HEK293 (cell line): ENCODE results near the gene TTC23L.

ENCODE experiments used
- MYNN ChIP-seq: fragments of 450-650 bp; formaldehyde crosslinking; IDR thresholded peaks from 2 replicates; pipeline ENCODE4 v1.5.1; 2016; ENCODE audit warnings: missing biosample characterization, missing genetic modification characterization, borderline replicate concordance
- MZF1 ChIP-seq: fragments of 450-650 bp; formaldehyde crosslinking; IDR thresholded peaks from 2 replicates; pipeline ENCODE4 v1.5.1; 2017; ENCODE audit warnings: missing biosample characterization, missing genetic modification characterization, borderline replicate concordance
- REPIN1 ChIP-seq: fragments of 450-650 bp; formaldehyde crosslinking; IDR thresholded peaks from 2 replicates; pipeline ENCODE4 v1.5.1; 2017; ENCODE audit warnings: missing biosample characterization, missing genetic modification characterization, low read depth
- SCRT1 ChIP-seq: fragments of 450-650 bp; formaldehyde crosslinking; IDR thresholded peaks from 2 replicates; pipeline ENCODE4 v1.5.1; 2016; ENCODE audit warnings: missing biosample characterization, missing genetic modification characterization, borderline replicate concordance
- SCRT2 ChIP-seq: fragments of 450-650 bp; formaldehyde crosslinking; IDR thresholded peaks from 2 replicates; pipeline ENCODE4 v1.5.1; 2016; ENCODE audit warnings: missing biosample characterization, missing genetic modification characterization
- SETDB1 ChIP-seq: IDR thresholded peaks from one replicate; pipeline ENCODE4 v1.6.1; 2017; ENCODE audit warnings: mild to moderate bottlenecking, low read length, moderate library complexity, mixed read lengths; ENCODE audit not compliant: insufficient read length
- SP7 ChIP-seq: fragments of 450-650 bp; formaldehyde crosslinking; IDR thresholded peaks from 2 replicates; pipeline ENCODE4 v1.5.1; 2016; ENCODE audit warnings: missing biosample characterization, missing genetic modification characterization
- WT1 ChIP-seq: fragments of 450-650 bp; formaldehyde crosslinking; IDR thresholded peaks from 2 replicates; pipeline ENCODE4 v1.5.1; 2016; ENCODE audit warnings: missing biosample characterization, missing genetic modification characterization
- ZBTB1 ChIP-seq: fragments of 450-650 bp; formaldehyde crosslinking; IDR thresholded peaks from 2 replicates; pipeline ENCODE4 v1.5.1; 2016; ENCODE audit warnings: missing biosample characterization, missing genetic modification characterization
- ZBTB21 ChIP-seq: fragments of 450-650 bp; formaldehyde crosslinking; IDR thresholded peaks from 2 replicates; pipeline ENCODE4 v1.5.1; 2017; ENCODE audit warnings: missing biosample characterization, missing genetic modification characterization
- ZFP3 ChIP-seq: fragments of 450-650 bp; formaldehyde crosslinking; IDR thresholded peaks from 2 replicates; pipeline ENCODE4 v1.5.1; 2016; ENCODE audit warnings: low read depth, missing biosample characterization, missing genetic modification characterization
- ZNF114 ChIP-seq: fragments of 450-650 bp; formaldehyde crosslinking; IDR thresholded peaks from 2 replicates; pipeline ENCODE4 v1.5.0; 2017; ENCODE audit warnings: missing biosample characterization, missing genetic modification characterization
- ZNF138 ChIP-seq: fragments of 450-650 bp; formaldehyde crosslinking; IDR thresholded peaks from 2 replicates; pipeline ENCODE4 v1.5.1; 2016; ENCODE audit warnings: missing biosample characterization, missing genetic modification characterization, borderline replicate concordance
- ZNF16 ChIP-seq: fragments of 450-650 bp; formaldehyde crosslinking; IDR thresholded peaks from 2 replicates; pipeline ENCODE4 v1.5.1; 2016; ENCODE audit warnings: low read depth, missing biosample characterization, missing genetic modification characterization
- ZNF174 ChIP-seq: fragments of 450-650 bp; formaldehyde crosslinking; IDR thresholded peaks from 2 replicates; pipeline ENCODE4 v1.5.0; 2017; ENCODE audit warnings: missing biosample characterization, mild to moderate bottlenecking, missing genetic modification characterization
- ZNF175 ChIP-seq: fragments of 450-650 bp; formaldehyde crosslinking; IDR thresholded peaks from 2 replicates; pipeline ENCODE4 v1.5.1; 2016; ENCODE audit warnings: missing biosample characterization, missing genetic modification characterization
- ZNF239 ChIP-seq: fragments of 450-650 bp; formaldehyde crosslinking; IDR thresholded peaks from 2 replicates; pipeline ENCODE4 v1.5.1; 2016; ENCODE audit warnings: missing biosample characterization, missing genetic modification characterization
- ZNF302 ChIP-seq: fragments of 450-650 bp; formaldehyde crosslinking; IDR thresholded peaks from 2 replicates; pipeline ENCODE4 v1.5.1; 2016; ENCODE audit warnings: missing biosample characterization, missing genetic modification characterization, low read depth
- ZNF350 ChIP-seq: fragments of 450-650 bp; formaldehyde crosslinking; IDR thresholded peaks from 2 replicates; pipeline ENCODE4 v1.5.0; 2017; ENCODE audit warnings: missing biosample characterization, mild to moderate bottlenecking, missing genetic modification characterization
- ZNF394 ChIP-seq: fragments of 450-650 bp; formaldehyde crosslinking; IDR thresholded peaks from 2 replicates; pipeline ENCODE4 v1.5.1; 2016; ENCODE audit warnings: missing biosample characterization, missing genetic modification characterization, mild to moderate bottlenecking, moderate library complexity, borderline replicate concordance
- ZNF426 ChIP-seq: fragments of 450-650 bp; formaldehyde crosslinking; IDR thresholded peaks from 2 replicates; pipeline ENCODE4 v1.5.1; 2017; ENCODE audit warnings: missing biosample characterization, missing genetic modification characterization, mild to moderate bottlenecking, inconsistent platforms, moderate library complexity
- ZNF529 ChIP-seq: fragments of 450-650 bp; formaldehyde crosslinking; IDR thresholded peaks from 2 replicates; pipeline ENCODE4 v1.5.1; 2017; ENCODE audit warnings: missing genetic modification characterization, missing biosample characterization; ENCODE audit not compliant: insufficient replicate concordance
- ZNF629 ChIP-seq: fragments of 450-650 bp; formaldehyde crosslinking; IDR thresholded peaks from 2 replicates; pipeline ENCODE4 v1.5.1; 2017; ENCODE audit warnings: missing biosample characterization, missing genetic modification characterization
- ZNF658 ChIP-seq: fragments of 450-650 bp; formaldehyde crosslinking; IDR thresholded peaks from 2 replicates; pipeline ENCODE4; 2016; ENCODE audit warnings: missing biosample characterization, missing genetic modification characterization
- ZNF785 ChIP-seq: fragments of 450-650 bp; formaldehyde crosslinking; IDR thresholded peaks from 2 replicates; pipeline ENCODE4 v1.5.1; 2016; ENCODE audit warnings: missing biosample characterization, missing genetic modification characterization
- ZNF791 ChIP-seq: fragments of 450-650 bp; formaldehyde crosslinking; IDR thresholded peaks from 2 replicates; pipeline ENCODE4 v1.5.1; 2016; ENCODE audit warnings: missing biosample characterization, missing genetic modification characterization
- ZNF830 ChIP-seq: fragments of 450-650 bp; IDR thresholded peaks from 2 replicates; pipeline ENCODE4 v1.5.0; 2018; ENCODE audit warnings: missing biosample characterization, missing genetic modification characterization, low read depth, mild to moderate bottlenecking, moderate library complexity
- TF ChIP-seq, protein P1 (sequence below): fragments of 450-650 bp; formaldehyde crosslinking; IDR thresholded peaks from 2 replicates; pipeline ENCODE4 v1.5.1; 2016; ENCODE audit warnings: missing biosample characterization, missing genetic modification characterization
- TF ChIP-seq, protein P2 (sequence below): fragments of 450-650 bp; formaldehyde crosslinking; IDR thresholded peaks from 2 replicates; pipeline ENCODE4 v1.5.1; 2016; ENCODE audit warnings: missing biosample characterization, missing genetic modification characterization
- TF ChIP-seq, protein P3 (sequence below): fragments of 450-650 bp; formaldehyde crosslinking; IDR thresholded peaks from 2 replicates; pipeline ENCODE4 v1.5.1; 2016; ENCODE audit warnings: missing biosample characterization, missing genetic modification characterization, borderline replicate concordance
- TF ChIP-seq, protein P4 (sequence below): fragments of 450-650 bp; formaldehyde crosslinking; IDR thresholded peaks from 2 replicates; pipeline ENCODE4 v1.5.1; 2016; ENCODE audit warnings: missing biosample characterization, missing genetic modification characterization
- TF ChIP-seq, protein P5 (sequence below): fragments of 450-650 bp; formaldehyde crosslinking; IDR thresholded peaks from 2 replicates; pipeline ENCODE4 v1.5.1; 2016; ENCODE audit warnings: missing biosample characterization, missing genetic modification characterization
- TF ChIP-seq, protein P6 (sequence below): sonication (generic); formaldehyde crosslinking; IDR thresholded peaks from 2 replicates; pipeline ENCODE4 v1.8.1; 2022; ENCODE audit warnings: mild to moderate bottlenecking, moderate library complexity, missing genetic modification reagents

TTC23L gene

DNA sequence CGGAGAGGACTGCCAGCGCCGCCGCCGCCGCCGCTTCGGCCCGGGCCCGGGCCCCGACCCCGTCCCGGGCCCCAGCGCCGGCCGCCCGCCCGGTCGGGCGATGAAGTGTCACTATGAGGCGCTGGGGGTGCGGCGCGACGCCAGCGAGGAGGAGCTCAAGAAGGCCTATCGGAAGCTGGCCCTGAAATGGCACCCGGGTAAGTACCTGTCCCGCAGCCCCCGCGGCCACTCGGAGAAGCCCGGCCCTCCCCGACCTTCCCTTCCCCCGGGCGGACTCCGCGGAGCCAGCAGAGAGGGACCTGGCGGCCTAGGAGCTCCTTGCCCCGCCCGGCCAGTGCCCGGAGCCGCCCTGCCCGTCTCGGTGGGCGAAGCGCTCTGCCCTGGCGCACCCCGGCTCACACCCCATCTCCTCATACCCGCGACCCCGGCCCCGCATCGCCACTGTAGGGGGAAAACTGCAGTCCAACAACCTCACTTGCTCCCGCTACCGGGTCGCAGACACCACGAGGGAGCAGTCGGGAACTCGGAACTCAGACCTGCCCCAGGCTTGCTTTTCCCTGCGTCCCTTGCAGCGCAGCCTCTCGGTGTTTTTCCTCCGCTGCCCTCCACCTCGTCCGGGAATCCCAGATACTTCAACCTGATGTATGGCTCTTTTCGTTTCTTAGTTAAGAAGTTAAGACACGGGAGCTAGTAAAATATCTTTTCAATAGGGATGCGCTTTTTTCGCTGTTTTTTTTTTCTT lies 90.9 kb downstream of the TTC23L start (continued):
- no peak for TF ChIP-seq ZNF175 (tag by site-specific recombination)
- TF ChIP-seq ZNF830 (tag by site-specific recombination) = no peak
- no peak for TF ChIP-seq ZFP3 (tag by site-specific recombination)
- TF ChIP-seq, protein P1, sequence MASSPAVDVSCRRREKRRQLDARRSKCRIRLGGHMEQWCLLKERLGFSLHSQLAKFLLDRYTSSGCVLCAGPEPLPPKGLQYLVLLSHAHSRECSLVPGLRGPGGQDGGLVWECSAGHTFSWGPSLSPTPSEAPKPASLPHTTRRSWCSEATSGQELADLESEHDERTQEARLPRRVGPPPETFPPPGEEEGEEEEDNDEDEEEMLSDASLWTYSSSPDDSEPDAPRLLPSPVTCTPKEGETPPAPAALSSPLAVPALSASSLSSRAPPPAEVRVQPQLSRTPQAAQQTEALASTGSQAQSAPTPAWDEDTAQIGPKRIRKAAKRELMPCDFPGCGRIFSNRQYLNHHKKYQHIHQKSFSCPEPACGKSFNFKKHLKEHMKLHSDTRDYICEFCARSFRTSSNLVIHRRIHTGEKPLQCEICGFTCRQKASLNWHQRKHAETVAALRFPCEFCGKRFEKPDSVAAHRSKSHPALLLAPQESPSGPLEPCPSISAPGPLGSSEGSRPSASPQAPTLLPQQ (tag by site-specific recombination) = peak; percentile 73
- TF ChIP-seq ZNF239 (tag by site-specific recombination) = no peak
- TF ChIP-seq, protein P2, sequence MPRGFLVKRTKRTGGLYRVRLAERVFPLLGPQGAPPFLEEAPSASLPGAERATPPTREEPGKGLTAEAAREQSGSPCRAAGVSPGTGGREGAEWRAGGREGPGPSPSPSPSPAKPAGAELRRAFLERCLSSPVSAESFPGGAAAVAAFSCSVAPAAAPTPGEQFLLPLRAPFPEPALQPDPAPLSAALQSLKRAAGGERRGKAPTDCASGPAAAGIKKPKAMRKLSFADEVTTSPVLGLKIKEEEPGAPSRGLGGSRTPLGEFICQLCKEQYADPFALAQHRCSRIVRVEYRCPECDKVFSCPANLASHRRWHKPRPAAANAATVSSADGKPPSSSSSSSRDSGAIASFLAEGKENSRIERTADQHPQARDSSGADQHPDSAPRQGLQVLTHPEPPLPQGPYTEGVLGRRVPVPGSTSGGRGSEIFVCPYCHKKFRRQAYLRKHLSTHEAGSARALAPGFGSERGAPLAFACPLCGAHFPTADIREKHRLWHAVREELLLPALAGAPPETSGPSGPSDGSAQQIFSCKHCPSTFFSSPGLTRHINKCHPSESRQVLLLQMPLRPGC (tag by site-specific recombination) = peak; percentile 51; the same call in 1 of the 2 replicates
- no peak for TF ChIP-seq ZNF426
- TF ChIP-seq SETDB1 = no peak
- no peak for TF ChIP-seq ZNF529 (tag by site-specific recombination)
- TF ChIP-seq ZNF785 (tag by site-specific recombination) = no peak
- TF ChIP-seq, protein P3, sequence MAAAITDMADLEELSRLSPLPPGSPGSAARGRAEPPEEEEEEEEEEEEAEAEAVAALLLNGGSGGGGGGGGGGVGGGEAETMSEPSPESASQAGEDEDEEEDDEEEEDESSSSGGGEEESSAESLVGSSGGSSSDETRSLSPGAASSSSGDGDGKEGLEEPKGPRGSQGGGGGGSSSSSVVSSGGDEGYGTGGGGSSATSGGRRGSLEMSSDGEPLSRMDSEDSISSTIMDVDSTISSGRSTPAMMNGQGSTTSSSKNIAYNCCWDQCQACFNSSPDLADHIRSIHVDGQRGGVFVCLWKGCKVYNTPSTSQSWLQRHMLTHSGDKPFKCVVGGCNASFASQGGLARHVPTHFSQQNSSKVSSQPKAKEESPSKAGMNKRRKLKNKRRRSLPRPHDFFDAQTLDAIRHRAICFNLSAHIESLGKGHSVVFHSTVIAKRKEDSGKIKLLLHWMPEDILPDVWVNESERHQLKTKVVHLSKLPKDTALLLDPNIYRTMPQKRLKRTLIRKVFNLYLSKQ (tag by site-specific recombination) = no peak
- TF ChIP-seq SCRT2 (tag by site-specific recombination) = no peak
- no peak for TF ChIP-seq ZNF302
- no peak for TF ChIP-seq ZNF138 (tag by site-specific recombination)
- TF ChIP-seq SCRT1 (tag by site-specific recombination) = no peak
- peak; percentile 42; the same call in 1 of the 2 replicates for TF ChIP-seq MYNN (tag by site-specific recombination)
- TF ChIP-seq, protein P4, sequence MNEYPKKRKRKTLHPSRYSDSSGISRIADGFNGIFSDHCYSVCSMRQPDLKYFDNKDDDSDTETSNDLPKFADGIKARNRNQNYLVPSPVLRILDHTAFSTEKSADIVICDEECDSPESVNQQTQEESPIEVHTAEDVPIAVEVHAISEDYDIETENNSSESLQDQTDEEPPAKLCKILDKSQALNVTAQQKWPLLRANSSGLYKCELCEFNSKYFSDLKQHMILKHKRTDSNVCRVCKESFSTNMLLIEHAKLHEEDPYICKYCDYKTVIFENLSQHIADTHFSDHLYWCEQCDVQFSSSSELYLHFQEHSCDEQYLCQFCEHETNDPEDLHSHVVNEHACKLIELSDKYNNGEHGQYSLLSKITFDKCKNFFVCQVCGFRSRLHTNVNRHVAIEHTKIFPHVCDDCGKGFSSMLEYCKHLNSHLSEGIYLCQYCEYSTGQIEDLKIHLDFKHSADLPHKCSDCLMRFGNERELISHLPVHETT (tag by site-specific recombination) = no peak
- TF ChIP-seq ZNF114 (tag by site-specific recombination) = no peak
- no peak for TF ChIP-seq ZNF629 (tag by site-specific recombination)
- TF ChIP-seq, protein P5, sequence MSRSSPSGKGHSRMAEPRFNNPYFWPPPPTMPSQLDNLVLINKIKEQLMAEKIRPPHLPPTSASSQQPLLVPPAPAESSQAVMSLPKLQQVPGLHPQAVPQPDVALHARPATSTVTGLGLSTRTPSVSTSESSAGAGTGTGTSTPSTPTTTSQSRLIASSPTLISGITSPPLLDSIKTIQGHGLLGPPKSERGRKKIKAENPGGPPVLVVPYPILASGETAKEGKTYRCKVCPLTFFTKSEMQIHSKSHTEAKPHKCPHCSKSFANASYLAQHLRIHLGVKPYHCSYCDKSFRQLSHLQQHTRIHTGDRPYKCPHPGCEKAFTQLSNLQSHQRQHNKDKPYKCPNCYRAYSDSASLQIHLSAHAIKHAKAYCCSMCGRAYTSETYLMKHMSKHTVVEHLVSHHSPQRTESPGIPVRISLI (tag by site-specific recombination) = no peak
- 0 out of 2 replicates have a peak, but pooled peaks have one; percentile 37 for TF ChIP-seq REPIN1 (tag by site-specific recombination)
- TF ChIP-seq ZNF16 (tag by site-specific recombination) = no peak
- no peak for TF ChIP-seq MZF1 (tag by site-specific recombination)
- TF ChIP-seq SP7 = peak; percentile 55
- no peak for TF ChIP-seq WT1 (tag by site-specific recombination)
- no peak for TF ChIP-seq ZBTB1 (tag by site-specific recombination)
- no peak for TF ChIP-seq ZNF658
- no peak for TF ChIP-seq ZNF350 (tag by site-specific recombination)
- TF ChIP-seq ZNF791 (tag by site-specific recombination) = no peak
- TF ChIP-seq ZNF174 = no peak
- TF ChIP-seq ZBTB21 (tag by site-specific recombination) = 0 out of 2 replicates have a peak, but pooled peaks have one; percentile 16
- no peak; the same call in 1 of the 2 replicates for TF ChIP-seq ZNF394
- TF ChIP-seq, protein P6, sequence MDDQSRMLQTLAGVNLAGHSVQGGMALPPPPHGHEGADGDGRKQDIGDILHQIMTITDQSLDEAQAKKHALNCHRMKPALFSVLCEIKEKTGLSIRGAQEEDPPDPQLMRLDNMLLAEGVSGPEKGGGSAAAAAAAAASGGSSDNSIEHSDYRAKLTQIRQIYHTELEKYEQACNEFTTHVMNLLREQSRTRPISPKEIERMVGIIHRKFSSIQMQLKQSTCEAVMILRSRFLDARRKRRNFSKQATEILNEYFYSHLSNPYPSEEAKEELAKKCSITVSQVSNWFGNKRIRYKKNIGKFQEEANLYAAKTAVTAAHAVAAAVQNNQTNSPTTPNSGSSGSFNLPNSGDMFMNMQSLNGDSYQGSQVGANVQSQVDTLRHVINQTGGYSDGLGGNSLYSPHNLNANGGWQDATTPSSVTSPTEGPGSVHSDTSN (CRISPR knock-in tag) = no peak
